Trophoblast cell (in vitro differentiated cells and primary cell): ENCODE measurements around the gene NEAT1.

Experiments
- DNase-seq, 2 donors: peaks; one replicate each; pipeline ENCODE4 v3.0.0-alpha.2; 2016
- H2AFZ ChIP-seq: 2 replicates; pipeline ENCODE4 v1.6.1; 2013; ENCODE audit warnings: low read length, moderate library complexity, mild to moderate bottlenecking; ENCODE audit not compliant: insufficient read depth, poor library complexity
- H2AK5ac ChIP-seq: 2 replicates; pipeline ENCODE4 v1.6.1; 2013; ENCODE audit warnings: mild to moderate bottlenecking, low read length
- H2BK120ac ChIP-seq: 2 replicates; pipeline ENCODE4 v1.6.1; 2013; ENCODE audit warnings: low read length, mild to moderate bottlenecking, moderate library complexity; ENCODE audit not compliant: insufficient read depth, poor library complexity
- H2BK12ac ChIP-seq: 2 replicates; pipeline ENCODE4 v1.6.1; 2013; ENCODE audit warnings: mild to moderate bottlenecking, low read length, moderate library complexity
- H2BK5ac ChIP-seq: 2 replicates; pipeline ENCODE4 v1.6.1; 2013; ENCODE audit warnings: low read length, low read depth, moderate library complexity, mild to moderate bottlenecking; ENCODE audit not compliant: poor library complexity
- H3K14ac ChIP-seq: 2 replicates; pipeline ENCODE4 v1.6.1; 2013; ENCODE audit warnings: mild to moderate bottlenecking, low read length
- H3K18ac ChIP-seq: 2 replicates; pipeline ENCODE4 v1.6.1; 2013; ENCODE audit warnings: mild to moderate bottlenecking, low read length
- H3K23ac ChIP-seq: 2 replicates; pipeline ENCODE4 v1.6.1; 2013; ENCODE audit warnings: low read length
- H3K27ac ChIP-seq: 2 replicates; pipeline ENCODE4 v1.5.1; 2013; ENCODE audit warnings: low read depth, mild to moderate bottlenecking, inconsistent platforms, low read length, moderate library complexity
- H3K27me3 ChIP-seq: 2 replicates; pipeline ENCODE4 v1.6.1; 2013; ENCODE audit warnings: inconsistent platforms, mild to moderate bottlenecking, low read length, moderate library complexity; ENCODE audit not compliant: insufficient read depth
- H3K36me3 ChIP-seq, 2 experiments: 1 replicate in 1 of 2; 2 replicates in 1 of 2; pipeline ENCODE4 v1.6.1; 2013; ENCODE audit warnings: low read length in 2 of 2, mild to moderate bottlenecking in 2 of 2, moderate library complexity in 1 of 2; ENCODE audit not compliant: insufficient read depth in 2 of 2, control insufficient read depth in 1 of 2
- H3K4ac ChIP-seq: 2 replicates; pipeline ENCODE4 v1.6.1; 2013; ENCODE audit warnings: low read depth, mild to moderate bottlenecking, low read length, moderate library complexity
- H3K4me1 ChIP-seq, 2 experiments: 1 replicate in 1 of 2; 2 replicates in 1 of 2; pipeline ENCODE4 v1.6.1; 2013; ENCODE audit warnings: low read length in 2 of 2, mild to moderate bottlenecking in 2 of 2, moderate library complexity in 1 of 2; ENCODE audit not compliant: insufficient read depth in 2 of 2, control insufficient read depth in 1 of 2
- H3K4me2 ChIP-seq: 2 replicates; pipeline ENCODE4 v1.6.1; 2013; ENCODE audit warnings: inconsistent platforms, mild to moderate bottlenecking, low read length, moderate library complexity
- H3K4me3 ChIP-seq: 2 replicates; pipeline ENCODE4 v1.5.1; 2013; ENCODE audit warnings: mild to moderate bottlenecking, low read depth, low read length, inconsistent platforms
- H3K79me1 ChIP-seq: one replicate; pipeline ENCODE4 v1.6.1; 2013; ENCODE audit warnings: low read length
- H3K79me2 ChIP-seq: 2 replicates; pipeline ENCODE4 v1.6.1; 2013; ENCODE audit warnings: low read length, mild to moderate bottlenecking; ENCODE audit not compliant: control insufficient read depth, insufficient read depth, poor library complexity
- H3K9ac ChIP-seq: 2 replicates; pipeline ENCODE4 v1.6.1; 2013; ENCODE audit warnings: mild to moderate bottlenecking, low read length
- H3K9me3 ChIP-seq: 2 replicates; pipeline ENCODE4 v1.6.1; 2013; ENCODE audit warnings: low read depth, mild to moderate bottlenecking, control low read depth, inconsistent platforms, low read length; ENCODE audit not compliant: insufficient read depth
- H4K12ac ChIP-seq: 2 replicates; pipeline ENCODE4 v1.6.1; 2013; ENCODE audit warnings: low read depth, mild to moderate bottlenecking, low read length, moderate library complexity
- H4K8ac ChIP-seq: 2 replicates; pipeline ENCODE4 v1.6.1; 2013; ENCODE audit warnings: low read depth, mild to moderate bottlenecking, low read length, moderate library complexity
- H4K91ac ChIP-seq: one replicate; pipeline ENCODE4 v1.6.1; 2013; ENCODE audit warnings: low read depth, mild to moderate bottlenecking, low read length, moderate library complexity
- WGBS: extraction: QIAGEN DNeasy Blood & Tissue Kit; methylation state at CpG from one replicate; pipeline ENCODE4 v1.1.7; 2013; ENCODE audit warnings: missing lambda C conversion rate; ENCODE audit not compliant: insufficient read length, insufficient coverage; ENCODE audit errors: extremely low coverage; 5-methylcytosine and 5-hydroxymethylcytosine counted together

NEAT1 gene

DNA sequence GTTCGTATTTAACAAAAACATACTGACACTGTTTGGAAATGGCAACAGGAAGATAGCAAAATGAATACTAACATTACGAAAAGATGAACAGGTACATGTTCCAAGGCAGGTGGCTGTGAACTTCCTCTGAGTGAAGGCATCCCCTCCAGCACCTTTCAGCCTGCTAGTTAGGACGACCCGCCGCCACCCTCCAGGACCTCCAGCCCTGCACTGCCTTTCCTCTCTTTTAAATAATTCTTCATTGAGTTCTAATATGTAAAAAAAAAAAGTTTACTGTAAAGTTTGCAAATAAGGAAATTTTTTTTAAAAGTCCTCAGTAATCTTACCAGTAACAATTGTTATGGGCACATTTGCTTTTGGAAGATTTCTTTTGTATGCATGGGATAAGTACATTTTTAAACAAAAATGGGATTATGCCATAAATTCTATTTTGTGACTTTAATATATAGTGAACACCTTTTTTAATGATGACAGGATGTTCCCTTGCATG lies 6.0 kb downstream of the NEAT1 start:
- Histone ChIP-seq H4K12ac (no peak overlapping the region), H3K18ac (no peak overlapping the region), H2BK5ac (no peak overlapping the region), H3K23ac (no peak overlapping the region), H3K4me2 (no peak overlapping the region), H4K8ac (no peak overlapping the region), H3K14ac (no peak overlapping the region), H3K4ac (no peak overlapping the region), H4K91ac (no peak overlapping the region), H3K4me3 (no peak overlapping the region), H3K79me1 (peaks cover 6% of the 10 kb centered on the region), H3K79me2 (peaks cover 26% of the 10 kb centered on the region), H2BK120ac (no peak overlapping the region), H2AFZ (no peak overlapping the region), H3K9me3 (no peaks in the 10 kb centered on the region), H2BK12ac (no peak overlapping the region), H3K36me3 (peaks cover 5 to 9% of the 10 kb centered on the region in 2 experiments), H2AK5ac (no peak overlapping the region), H3K4me1 (peaks cover 17 to 29% of the 10 kb centered on the region in 2 experiments), H3K27ac (no peak overlapping the region), H3K9ac (no peak overlapping the region), H3K27me3 (no peaks in the 10 kb centered on the region)
- DNase-seq = peak in 1 of 2 donors; percentile 47
- no CpG with 5 or more reads among the region's 5 CpGs for WGBS

DNA sequence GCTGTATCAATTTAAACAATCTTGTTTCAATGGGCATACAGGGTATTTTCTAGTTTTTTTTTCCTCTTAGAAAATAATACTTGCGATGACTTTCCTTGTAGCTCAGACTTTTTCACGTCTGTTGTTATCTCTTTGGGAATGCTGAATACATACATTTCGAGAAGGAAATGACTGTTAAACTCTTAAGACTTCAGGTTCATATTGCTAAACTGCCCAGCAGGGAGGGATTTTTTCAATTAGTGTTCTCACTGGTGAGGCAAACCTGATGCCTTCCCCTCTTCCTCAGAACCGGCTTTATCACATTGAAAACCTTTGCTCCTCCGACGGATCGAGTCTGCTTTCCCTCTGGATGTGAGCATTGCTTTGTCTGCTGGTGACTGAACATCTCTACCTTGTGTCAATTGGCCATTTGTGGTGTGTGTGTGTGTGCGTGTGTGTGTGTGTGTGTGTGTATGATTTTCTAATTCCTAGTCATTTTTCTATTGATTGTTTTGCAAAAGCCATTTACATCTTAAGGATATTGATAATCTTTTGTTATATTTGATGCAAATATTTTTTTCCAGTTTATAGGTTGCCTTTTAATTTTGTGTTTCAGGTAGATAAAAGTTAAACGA lies 6.6 kb downstream of the NEAT1 start:
- H3K27me3 ChIP-seq = no peaks in the 10 kb centered on the region
- H3K4me2 ChIP-seq = no peak overlapping the region
- H3K14ac ChIP-seq = no peak overlapping the region
- peak overlapping the region; percentile 51 for H3K18ac ChIP-seq
- H3K4ac ChIP-seq = peak overlapping the region; percentile 33
- no peak overlapping the region for H2BK12ac ChIP-seq
- H2BK5ac ChIP-seq = no peak overlapping the region
- H3K4me1 ChIP-seq = peaks cover 17 to 25% of the 10 kb centered on the region in 2 experiments
- no peak overlapping the region for H3K23ac ChIP-seq
- H3K79me2 ChIP-seq = peaks cover 22% of the 10 kb centered on the region
- no peak overlapping the region for H4K12ac ChIP-seq
- H3K4me3 ChIP-seq = no peak overlapping the region
- H3K36me3 ChIP-seq = peaks cover 5 to 12% of the 10 kb centered on the region in 2 experiments
- H2AK5ac ChIP-seq = no peak overlapping the region
- H2AFZ ChIP-seq = no peak overlapping the region
- no CpG with 5 or more reads among the region's 9 CpGs for WGBS
- peaks cover 6% of the 10 kb centered on the region for H3K79me1 ChIP-seq
- no peak overlapping the region for H4K8ac ChIP-seq
- no peaks in the 10 kb centered on the region for H3K9me3 ChIP-seq
- H3K9ac ChIP-seq = no peak overlapping the region
- H2BK120ac ChIP-seq = no peak overlapping the region
- H3K27ac ChIP-seq = peak overlapping the region; percentile 27
- no peak overlapping the region for H4K91ac ChIP-seq
- peak; percentile 83 to 88 for DNase-seq

DNA sequence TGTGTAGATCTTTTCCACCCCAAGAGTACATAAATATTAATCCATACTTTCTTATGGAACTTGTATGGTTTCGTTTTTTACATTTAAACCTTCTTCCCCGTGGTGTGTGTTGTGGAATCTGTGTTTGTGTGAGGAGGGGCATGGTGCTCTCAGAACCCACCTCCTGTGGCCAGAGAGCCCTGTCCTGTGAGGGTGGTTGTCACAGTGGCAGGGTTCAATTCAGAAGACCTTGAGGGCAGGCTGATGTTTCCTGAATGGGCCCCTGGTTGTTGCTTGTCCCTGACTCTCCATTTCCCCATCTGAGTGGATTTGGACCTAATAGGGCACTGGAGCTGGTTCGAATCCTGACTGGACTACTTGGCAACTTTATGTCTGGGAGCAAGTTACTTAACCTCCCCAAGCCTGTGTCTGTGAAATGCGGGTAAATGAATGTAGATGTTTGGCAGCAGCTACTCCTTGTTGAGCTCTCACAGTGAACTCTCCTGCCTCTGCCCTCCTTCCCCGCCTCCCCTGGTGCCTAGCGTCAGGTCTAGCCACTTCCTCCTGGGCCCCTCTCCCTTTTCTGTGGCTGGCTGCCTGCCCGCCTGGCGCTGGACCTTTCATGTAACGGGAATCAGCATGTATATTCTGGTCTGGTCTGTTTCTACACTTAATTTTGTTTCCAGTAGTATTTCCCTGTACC lies 7.3 kb downstream of the NEAT1 start:
- WGBS = no CpG with 5 or more reads among the region's 9 CpGs
- H3K27me3 ChIP-seq = no peaks in the 10 kb centered on the region

DNA sequence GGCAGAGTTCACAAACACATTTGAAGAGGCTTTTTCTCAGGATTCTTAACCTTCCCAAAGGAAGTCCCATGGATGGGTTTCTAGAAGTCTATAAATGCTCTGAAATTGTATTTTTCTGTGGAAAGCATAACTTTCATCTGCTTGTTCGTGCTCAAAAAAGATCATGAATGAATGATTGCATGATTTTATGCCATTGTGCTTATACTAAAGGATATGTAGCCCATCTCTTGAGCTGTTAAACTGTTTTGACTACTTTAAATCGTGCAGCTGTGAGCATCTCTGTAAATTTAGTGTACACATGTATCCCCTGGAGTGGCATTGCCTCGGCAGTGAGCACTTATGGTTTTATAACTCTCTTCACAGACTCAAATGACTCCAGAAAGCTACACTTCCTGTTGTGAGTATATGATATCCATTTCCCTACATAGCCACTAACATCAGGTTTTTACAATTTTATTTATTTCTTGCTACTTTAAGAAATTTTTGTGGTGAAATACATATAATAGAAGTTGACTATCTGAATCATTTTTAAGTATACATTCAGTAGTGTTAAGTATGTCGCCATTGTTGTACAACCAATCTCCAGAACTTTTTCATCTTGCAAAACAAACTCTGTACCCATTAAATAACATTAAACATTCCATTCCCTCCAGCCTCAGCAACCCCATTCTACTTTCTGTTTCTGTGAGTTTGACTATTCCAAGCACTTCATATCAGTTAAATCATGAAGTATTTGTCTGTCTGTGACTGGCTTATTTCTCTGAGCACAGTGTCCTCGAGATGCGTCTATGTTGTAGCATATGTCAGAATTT lies 8.0 kb downstream of the NEAT1 start:
- Histone ChIP-seq H3K9me3 (no peaks in the 10 kb centered on the region), H4K91ac (no peak overlapping the region), H3K79me2 (peaks cover 14% of the 10 kb centered on the region), H4K12ac (no peak overlapping the region), H4K8ac (no peak overlapping the region), H3K14ac (no peak overlapping the region), H2AFZ (no peak overlapping the region), H2AK5ac (no peak overlapping the region), H3K18ac (no peak overlapping the region), H3K27ac (no peak overlapping the region), H3K4me2 (no peak overlapping the region), H3K4me1 (peaks cover 14 to 18% of the 10 kb centered on the region in 2 experiments), H3K23ac (no peak overlapping the region), H3K79me1 (peaks cover 6% of the 10 kb centered on the region), H3K27me3 (no peaks in the 10 kb centered on the region), H2BK120ac (no peak overlapping the region), H2BK12ac (no peak overlapping the region), H3K36me3 (peaks cover 12 to 19% of the 10 kb centered on the region in 2 experiments), H3K9ac (no peak overlapping the region), H3K4me3 (no peak overlapping the region), H3K4ac (no peak overlapping the region), H2BK5ac (no peak overlapping the region)
- peak in 1 of 2 donors; percentile 60 for DNase-seq
- no CpG with 5 or more reads among the region's 6 CpGs for WGBS

More for the DNA sequence above, 7.3 kb downstream of the NEAT1 start:
- Histone ChIP-seq H2BK12ac (no peak overlapping the region), H3K4me3 (no peak overlapping the region), H3K27ac (peak overlapping the region; percentile 25), H3K9me3 (no peaks in the 10 kb centered on the region), H3K23ac (no peak overlapping the region), H2BK120ac (no peak overlapping the region), H3K14ac (no peak overlapping the region), H4K91ac (no peak overlapping the region), H3K9ac (peak overlapping the region; percentile 33), H2BK5ac (no peak overlapping the region), H3K4me1 (peaks cover 14 to 21% of the 10 kb centered on the region in 2 experiments), H2AFZ (no peak overlapping the region), H3K4me2 (no peak overlapping the region), H4K8ac (no peak overlapping the region), H2AK5ac (no peak overlapping the region), H3K18ac (peak overlapping the region; percentile 33), H3K36me3 (peaks cover 8 to 15% of the 10 kb centered on the region in 2 experiments), H3K4ac (peak overlapping the region; percentile 49), H3K79me2 (peaks cover 16% of the 10 kb centered on the region), H4K12ac (no peak overlapping the region), H3K79me1 (peaks cover 6% of the 10 kb centered on the region)
- peak; percentile 72 to 77 for DNase-seq
